Measurements from ENCODE around the gene PRKCH.

The PRKCH gene

GRCh38 chr14:61540931-61541330 lies 219.6 kb downstream of the PRKCH start:
- TF ChIP-seq CTCF (IDR thresholded peaks at IDR 0.05; ENCODE audit: extremely low read depth, insufficient read depth, missing control alignments), result no peak
- in situ Hi-C loops (cut with MboI; ENCODE audit: low pct_unique_long_range_greater_than_20kb, low sequenced_read_pairs, unreplicated experiment), result no loop called here
- no peak for DNase-seq (ENCODE audit: low spot score)

GRCh38 chr14:61542848-61543790 lies 221.7 kb downstream of the PRKCH start:
- TF ChIP-seq CTCF (IDR thresholded peaks at IDR 0.05; ENCODE audit: extremely low read depth, insufficient read depth, missing control alignments), result no peak
- no peak for DNase-seq (ENCODE audit: low spot score)
- in situ Hi-C loops (cut with MboI; ENCODE audit: low pct_unique_long_range_greater_than_20kb, low sequenced_read_pairs, unreplicated experiment), result no loop called here

- in situ Hi-C loops (cut with MboI; ENCODE audit: low pct_unique_long_range_greater_than_20kb, low sequenced_read_pairs, unreplicated experiment), result no loop called here
- no peak for TF ChIP-seq CTCF (IDR thresholded peaks at IDR 0.05; ENCODE audit: extremely low read depth, insufficient read depth, missing control alignments)
- no peak for DNase-seq (ENCODE audit: low spot score)
Observed at GRCh38 chr14:61543946-61544345, 222.6 kb downstream of the PRKCH start.

GRCh38 chr14:61544448-61545330 lies 223.3 kb downstream of the PRKCH start:
- DNase-seq (ENCODE audit: low spot score), result no peak
- no peak for TF ChIP-seq CTCF (IDR thresholded peaks at IDR 0.05; ENCODE audit: extremely low read depth, insufficient read depth, missing control alignments)
- in situ Hi-C loops (cut with MboI; ENCODE audit: low pct_unique_long_range_greater_than_20kb, low sequenced_read_pairs, unreplicated experiment), result no loop called here

GRCh38 chr14:61545726-61546455 lies 224.5 kb downstream of the PRKCH start:
- in situ Hi-C loops (cut with MboI; ENCODE audit: low pct_unique_long_range_greater_than_20kb, low sequenced_read_pairs, unreplicated experiment), result no loop called here
- no peak for DNase-seq (ENCODE audit: low spot score)
- TF ChIP-seq CTCF (IDR thresholded peaks at IDR 0.05; ENCODE audit: extremely low read depth, insufficient read depth, missing control alignments), result no peak

All from GM13977 (cell line).